ENCODE measurements around the gene PPP1R3G. TPM values are rescaled to one million over a fixed set of nuclear protein-coding genes. Genes with fewer than 3 reads are reported as not detected.

Gene PPP1R3G
- total and polyA plus RNA-seq, 2 donors (not counting 1 experiment from before 2014, with no cell fraction given), result 0.09 to 0.25 TPM

DNA sequence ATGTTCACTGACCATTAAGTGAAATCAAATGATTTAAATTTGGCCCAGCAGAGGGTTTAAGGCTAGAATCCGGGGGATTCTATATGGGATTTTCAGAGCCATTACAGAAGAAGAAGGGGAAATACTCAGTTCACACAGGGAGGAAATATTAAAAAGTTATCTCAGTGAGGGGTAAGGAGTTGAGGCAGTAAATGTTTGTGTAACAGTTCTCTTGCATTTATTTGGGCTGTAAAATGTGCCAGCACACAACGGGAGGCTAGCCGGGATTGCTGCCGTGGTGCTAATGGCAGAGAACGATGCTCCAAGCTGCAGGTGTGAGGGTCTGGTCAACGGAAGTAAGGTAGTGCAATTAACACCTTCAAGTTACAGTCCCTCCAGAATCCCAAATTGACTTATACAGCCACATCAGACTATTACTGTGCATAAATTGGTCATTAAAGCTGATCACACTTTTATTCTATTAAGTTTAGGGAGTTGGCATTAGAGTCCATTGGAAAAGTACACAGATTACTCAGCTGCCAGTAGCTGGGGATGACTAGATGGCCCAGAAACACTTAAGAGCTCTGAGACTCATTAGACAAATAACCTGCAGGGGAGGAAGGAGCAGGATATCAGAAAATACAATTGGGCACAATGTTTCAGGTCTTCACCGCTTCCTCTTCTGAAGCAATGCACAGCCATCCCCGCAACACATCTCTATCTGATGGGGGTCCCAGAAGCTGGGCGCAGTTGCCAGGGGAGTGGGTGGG lies 31.3 kb downstream of the PPP1R3G start:
- Mint-ChIP-seq H3K27ac (no peak overlapping the region), H3K27me3 (no peaks in the 10 kb centered on the region), H3K4me1 (no peaks in the 10 kb centered on the region), H3K9me3 (ENCODE audit: insufficient read depth) (no peaks in the 10 kb centered on the region), H3K4me3 (no peak overlapping the region)
- peaks cover 0 to 6% (median 0%) of the 10 kb centered on the region in 3 donors for H3K9me3 ChIP-seq (ENCODE audit: control extremely low read depth in 1 of 3, control insufficient read depth in 2 of 3, insufficient read depth in 1 of 3, low read length in 2 of 3)
- intact Hi-C loops (cut with micrococcal nuclease), result no loop called here
- ATAC-seq (ENCODE audit: low read depth) (no peak), DNase-seq (no peak)
- WGBS (ENCODE audit: insufficient coverage), result 94% methylated on average over 3 of the region's 9 CpGs
- ChIA-PET POLR2A (no interaction called here), CTCF (no interaction called here)
- H4K20me1 ChIP-seq (ENCODE audit: control insufficient read depth, insufficient read depth, low read length, poor library complexity, severe bottlenecking), result no peaks in the 10 kb centered on the region
- no peak overlapping the region for H3K4me2 ChIP-seq (replicated peaks; ENCODE audit: low read depth, low read length, poor library complexity, severe bottlenecking)
- no peaks in the 10 kb centered on the region for H3K79me2 ChIP-seq (ENCODE audit: control insufficient read depth, insufficient read depth, low read length)
- H3K27me3 ChIP-seq (replicated peaks in 1 of 4; ENCODE audit: control extremely low read depth in 1 of 4, control insufficient read depth in 3 of 4, insufficient read depth in 4 of 4, low read length in 3 of 4), result no peaks in the 10 kb centered on the region
- no peak overlapping the region for H3K27ac ChIP-seq (ENCODE audit: low read length in 2 of 2)
- no peak for TF ChIP-seq EZH2 (IDR thresholded peaks at IDR 0.05; ENCODE audit: borderline replicate concordance, insufficient read depth, low read depth, low read length, poor library complexity, severe bottlenecking)
- TF ChIP-seq, protein P1, sequence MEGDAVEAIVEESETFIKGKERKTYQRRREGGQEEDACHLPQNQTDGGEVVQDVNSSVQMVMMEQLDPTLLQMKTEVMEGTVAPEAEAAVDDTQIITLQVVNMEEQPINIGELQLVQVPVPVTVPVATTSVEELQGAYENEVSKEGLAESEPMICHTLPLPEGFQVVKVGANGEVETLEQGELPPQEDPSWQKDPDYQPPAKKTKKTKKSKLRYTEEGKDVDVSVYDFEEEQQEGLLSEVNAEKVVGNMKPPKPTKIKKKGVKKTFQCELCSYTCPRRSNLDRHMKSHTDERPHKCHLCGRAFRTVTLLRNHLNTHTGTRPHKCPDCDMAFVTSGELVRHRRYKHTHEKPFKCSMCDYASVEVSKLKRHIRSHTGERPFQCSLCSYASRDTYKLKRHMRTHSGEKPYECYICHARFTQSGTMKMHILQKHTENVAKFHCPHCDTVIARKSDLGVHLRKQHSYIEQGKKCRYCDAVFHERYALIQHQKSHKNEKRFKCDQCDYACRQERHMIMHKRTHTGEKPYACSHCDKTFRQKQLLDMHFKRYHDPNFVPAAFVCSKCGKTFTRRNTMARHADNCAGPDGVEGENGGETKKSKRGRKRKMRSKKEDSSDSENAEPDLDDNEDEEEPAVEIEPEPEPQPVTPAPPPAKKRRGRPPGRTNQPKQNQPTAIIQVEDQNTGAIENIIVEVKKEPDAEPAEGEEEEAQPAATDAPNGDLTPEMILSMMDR (IDR thresholded peaks at IDR 0.05), result no peak
- no peak overlapping the region for H3K4me3 ChIP-seq (ENCODE audit: control extremely low read depth in 1 of 5, extremely low read depth in 1 of 5, insufficient read depth in 1 of 5, low read depth in 2 of 5, low read length in 4 of 5)
- H3K9ac ChIP-seq (ENCODE audit: low read length), result no peak overlapping the region
- H2AFZ ChIP-seq (ENCODE audit: insufficient read depth, low read depth, low read length, poor library complexity, severe bottlenecking), result no peak overlapping the region
- no peaks in the 10 kb centered on the region for H3K4me1 ChIP-seq (ENCODE audit: control insufficient read depth in 2 of 2, insufficient read depth in 2 of 2, low read length in 2 of 2)
- peaks cover 0 to 3% of the 10 kb centered on the region in 2 experiments for H3K36me3 ChIP-seq (replicated peaks in 1 of 2; ENCODE audit: control extremely low read depth in 1 of 2, control insufficient read depth in 1 of 2, extremely low read depth in 1 of 2, insufficient read depth in 2 of 2, low read length in 1 of 2)
